HCT116 (cell line): ENCODE measurements around the gene CDON. TPM values are rescaled to one million over a fixed set of nuclear protein-coding genes. Genes with fewer than 3 reads are reported as not detected.
"Not testable (repeated sequence)": the region's sequence is repeated elsewhere in the genome, so short reads cannot be mapped to it uniquely, and the experiment has no call there.

Experiments used
- ATAC-seq: fragments of 200-7000 bp; cut with Tn5 transposase; 2 replicates; pipeline ENCODE4 v1.9.1; 2020; ENCODE audit warnings: mild to moderate bottlenecking, moderate library complexity
- BruUV-seq: library from RNA; stranded (reverse); fragments of 400-500 nt; replicated peaks from 2 replicates; lab custom pipeline; 2021; lab: Mats Ljungman, UMichigan
- CTCF ChIA-PET: fragments of 300-600 bp; sonication (Branson Sonifier 250); formaldehyde crosslinking; loops from one replicate; lab custom pipeline; 2021; ENCODE audit warnings: antibody characterized with exemption; lab: Charles Lee
- POLR2A ChIA-PET: fragments of 300-600, 350-600 bp; sonication (Branson Sonifier 250); formaldehyde crosslinking; loops from one replicate; lab custom pipeline; 2021; ENCODE audit warnings: antibody characterized with exemption; lab: Charles Lee
- RAD21 ChIA-PET, 2 experiments: fragments of 300-600 bp; sonication (Branson Sonifier 250); formaldehyde crosslinking; loops; one replicate each; lab custom pipeline; 2023; ENCODE audit warnings: low total read pairs in 2 of 2; ENCODE audit not compliant: uncharacterized antibody in 2 of 2, unreplicated experiment in 2 of 2, low non-redundant PET in 1 of 2; lab: Charles Lee
- DNase-seq: peaks from one replicate; pipeline ENCODE4 v3.0.0-alpha.2; 2010; ENCODE audit warnings: low read depth, low spot score
- H2AFZ ChIP-seq: fragments of 200-600 bp; shearing (Covaris generic), sonication (generic); 2 replicates; pipeline ENCODE4 v1.6.1; 2017; ENCODE audit warnings: low read depth, mixed run types, mixed read lengths, antibody characterized with exemption, low read length; ENCODE audit not compliant: poor library complexity, severe bottlenecking
- H3K27ac ChIP-seq: 2 replicates; pipeline ENCODE4 v1.5.1; 2012; ENCODE audit warnings: low read depth, low read length
- H3K27me3 ChIP-seq: fragments of 200-600 bp; sonication (generic); 2 replicates; pipeline ENCODE4 v1.6.1; 2016; ENCODE audit warnings: mixed run types, low read length, mixed read lengths; ENCODE audit not compliant: insufficient read depth
- H3K36me3 ChIP-seq, 2 experiments: fragments of 200-500 bp in 1 of 2; fragments of 200-600 bp in 1 of 2; sonication (Bioruptor generic) in 1 of 2; sonication (generic) in 1 of 2; 2 replicates each; pipeline versions ENCODE4 v1.5.1 to v1.6.1; 2014 to 2016; ENCODE audit warnings: low read length in 2 of 2, inconsistent platforms in 1 of 2, mixed read lengths in 1 of 2, mixed run types in 1 of 2; ENCODE audit not compliant: insufficient read depth in 2 of 2, control insufficient read depth in 1 of 2
- H3K4me1 ChIP-seq, 2 experiments: fragments of 200-600 bp in 1 of 2; sonication (generic) in 1 of 2; 2 replicates each; pipeline versions ENCODE4 v1.5.1 to v1.6.1; 2012 to 2017; ENCODE audit warnings: low read length in 2 of 2, inconsistent platforms in 1 of 2, mild to moderate bottlenecking in 1 of 2, mixed read lengths in 1 of 2, mixed run types in 1 of 2, moderate library complexity in 1 of 2; ENCODE audit not compliant: insufficient read depth in 2 of 2, control insufficient read depth in 1 of 2
- H3K4me2 ChIP-seq: fragments of 200-600 bp; sonication (generic); 2 replicates; pipeline ENCODE4 v1.6.1; 2017; ENCODE audit warnings: mixed run types, low read length, mixed read lengths
- H3K4me3 ChIP-seq, 2 experiments: fragments of 200-600 bp in 1 of 2; sonication (generic) in 1 of 2; replicated peaks in 1 of 2; 2 replicates each; pipeline ENCODE4 v1.5.1; 2011 to 2016; ENCODE audit warnings: low read length in 2 of 2, control low read depth in 1 of 2, low read depth in 1 of 2, mild to moderate bottlenecking in 1 of 2, mixed read lengths in 1 of 2, mixed run types in 1 of 2
- H3K79me2 ChIP-seq: fragments of 200-600 bp; sonication (generic); 2 replicates; pipeline ENCODE4 v1.6.1; 2017; ENCODE audit warnings: mild to moderate bottlenecking, mixed run types, low read length, moderate library complexity, mixed read lengths; ENCODE audit not compliant: insufficient read depth
- H3K9ac ChIP-seq: fragments of 200-600 bp; sonication (generic); 2 replicates; pipeline ENCODE4 v1.6.1; 2016; ENCODE audit warnings: low read length, mixed read lengths
- H3K9me2 ChIP-seq: fragments of 200-600 bp; sonication (generic), shearing (Covaris generic); 2 replicates; pipeline ENCODE4 v1.6.1; 2017; ENCODE audit warnings: mixed run types, mild to moderate bottlenecking, moderate library complexity; ENCODE audit not compliant: insufficient read depth
- H3K9me3 ChIP-seq, 2 experiments: fragments of 200-500 bp in 1 of 2; fragments of 200-600 bp in 1 of 2; sonication (Bioruptor generic) in 1 of 2; sonication (generic) in 1 of 2; 2 replicates each; pipeline ENCODE4 v1.6.1; 2014 to 2017; ENCODE audit warnings: low read length in 2 of 2, mixed read lengths in 2 of 2, inconsistent platforms in 1 of 2, low read depth in 1 of 2, mild to moderate bottlenecking in 1 of 2, mixed run types in 1 of 2, moderate library complexity in 1 of 2; ENCODE audit not compliant: control insufficient read depth in 1 of 2, insufficient read depth in 1 of 2
- H4K20me1 ChIP-seq: fragments of 200-600 bp; sonication (generic), shearing (Covaris generic); 2 replicates; pipeline ENCODE4 v1.6.1; 2017; ENCODE audit warnings: mixed run types, mild to moderate bottlenecking, moderate library complexity; ENCODE audit not compliant: insufficient read depth
- CTCF ChIP-seq, 3 experiments: fragments of 200-600 bp in 1 of 3; sonication (generic) in 1 of 3; IDR thresholded peaks in 2 of 3; conservative IDR thresholded peaks in 1 of 3; 2 replicates each; pipeline ENCODE4 v1.5.1; 2012 to 2017; ENCODE audit warnings: low read depth in 2 of 3, low read length in 2 of 3, antibody characterized with exemption in 1 of 3, borderline replicate concordance in 1 of 3, control low read depth in 1 of 3, mild to moderate bottlenecking in 1 of 3, mixed read lengths in 1 of 3, mixed run types in 1 of 3, moderate library complexity in 1 of 3; ENCODE audit not compliant: insufficient read depth in 1 of 3
- EGR1 ChIP-seq: IDR thresholded peaks from 2 replicates; pipeline ENCODE4 v1.6.1; 2012; ENCODE audit warnings: low read depth
- JUND ChIP-seq: IDR thresholded peaks from 2 replicates; pipeline ENCODE4 v1.6.1; 2012
- MAX ChIP-seq: IDR thresholded peaks from 2 replicates; pipeline ENCODE4 v1.6.1; 2012
- POLR2A ChIP-seq: IDR thresholded peaks from 2 replicates; pipeline ENCODE4 v1.7.0; 2011; ENCODE audit warnings: borderline replicate concordance; ENCODE audit not compliant: insufficient read depth, insufficient read length; ENCODE audit errors: extremely low read depth
- SRF ChIP-seq: IDR thresholded peaks from 2 replicates; pipeline ENCODE4 v1.6.1; 2012; ENCODE audit warnings: low read depth
- TCF7L2 ChIP-seq: IDR thresholded peaks from 2 replicates; pipeline ENCODE4 v1.7.0; 2011; ENCODE audit warnings: borderline replicate concordance, inconsistent platforms; ENCODE audit not compliant: insufficient read depth, insufficient read length; ENCODE audit errors: extremely low read depth
- intact Hi-C: fragments of 100-400 bp; cut with micrococcal nuclease; formaldehyde crosslinking; loops from 2 replicates; pipeline ENCODE4 v1.10.0; 2022
- total RNA-seq: library from RNA; stranded (reverse); gene quantifications from one replicate; pipeline ENCODE4 v1.2.1, GENCODE V29; 2021; ENCODE audit not compliant: unreplicated experiment

The CDON gene
- total RNA-seq, 1 experiment from 2014 or later, result 16.9 TPM

- POLR2A ChIA-PET, result interaction anchor here (1.3 kb wide), 1 partner anchor 11 kb away, joined by 3 read pairs; the partner anchor contains the start of gene PUS3
- H3K4me1 ChIP-seq, H3K4me2 ChIP-seq, H3K79me2 ChIP-seq, H3K4me3 ChIP-seq, BruUV-seq, RAD21 ChIA-PET, H3K27ac ChIP-seq, H4K20me1 ChIP-seq, H3K36me3 ChIP-seq, DNase-seq, H3K9me2 ChIP-seq, H2AFZ ChIP-seq, H3K9me3 ChIP-seq, intact Hi-C loops, H3K9ac ChIP-seq: not testable (repeated sequence)
- peaks cover 12% of the 10 kb centered on the region; the same call in 1 of the 2 replicates for H3K27me3 ChIP-seq
- CTCF ChIA-PET, result interaction anchor here (2.6 kb wide), 1 partner anchor 12 kb away, joined by 8 read pairs; the partner anchor contains the start of gene PUS3
- peak; percentile 7 to 33 (median 26); a peak in 4 of 6 replicates for TF ChIP-seq CTCF (IDR thresholded peaks at IDR 0.05 in 2 of 3, conservative IDR thresholded peaks at IDR 0.05 in 1 of 3; ENCODE audit: borderline replicate concordance in 1 of 3, insufficient read depth in 1 of 3, low read depth in 2 of 3, low read length in 2 of 3)
- ATAC-seq, result peak; percentile 55; the same call in 1 of the 2 replicates
These were observed 148.1 kb downstream of the CDON start for GRCh38 chr11:125914601-125915000.

GRCh38 chr11:125910226-125910849 lies 152.3 kb downstream of the CDON start:
- Histone ChIP-seq H4K20me1 (no peaks in the 10 kb centered on the region), H3K9me3 (no peaks in the 10 kb centered on the region), H3K36me3 (no peaks in the 10 kb centered on the region), H3K4me3 (no peak overlapping the region), H3K79me2 (no peaks in the 10 kb centered on the region), H3K27me3 (peaks cover 13% of the 10 kb centered on the region; the same call in 1 of the 2 replicates), H3K9me2 (no peaks in the 10 kb centered on the region), H3K9ac (no peak overlapping the region), H3K27ac (no peak overlapping the region), H3K4me1 (no peaks in the 10 kb centered on the region), H3K4me2 (no peak overlapping the region), H2AFZ (no peak overlapping the region)
- intact Hi-C loops, result no loop called here
- DNase-seq, result no peak
- ChIA-PET CTCF (no interaction called here), POLR2A (no interaction called here), RAD21 (no interaction called here)
- TF ChIP-seq EGR1, result no peak
- TF ChIP-seq MAX, result no peak
- no peak for TF ChIP-seq SRF
- no peak for TF ChIP-seq POLR2A
- no peak for TF ChIP-seq TCF7L2
- TF ChIP-seq JUND, result no peak
- BruUV-seq, result no TSS peak
- no peak for ATAC-seq

Other genes starting within 250 kb of the CDON start
- gene PATE4, start 229.6 kb downstream of the CDON start, total RNA-seq, result not detected
- gene HYLS1, start 175.2 kb downstream of the CDON start, total RNA-seq, result 18.9 TPM
- gene PUS3, start 159.7 kb downstream of the CDON start, total RNA-seq, result 11.9 TPM
- 0.37 TPM for gene DDX25, start 158.4 kb downstream of the CDON start, total RNA-seq
- gene VSIG10L2, start 116.8 kb downstream of the CDON start, total RNA-seq, result not detected
- 40.1 TPM for gene RPUSD4, start 148.8 kb upstream of the CDON start, total RNA-seq
- gene FAM118B, start 148.9 kb upstream of the CDON start, total RNA-seq, result 12.8 TPM
- gene SRPRA, start 206.0 kb upstream of the CDON start, total RNA-seq, result 74.5 TPM
- 41.3 TPM for gene FOXRED1, start 206.3 kb upstream of the CDON start, total RNA-seq
- 10.8 TPM for gene TIRAP, start 220.2 kb upstream of the CDON start, total RNA-seq
- 25.6 TPM for gene DCPS, start 241.2 kb upstream of the CDON start, total RNA-seq